K562 (cell line): ENCODE data around the gene ABCF3.

Experiments used
- CBX5 ChIP-seq: IDR thresholded peaks from 2 replicates; pipeline ENCODE4 v1.6.1; 2014; ENCODE audit warnings: low read depth, borderline replicate concordance
- MXI1 ChIP-seq: IDR thresholded peaks from 2 replicates; pipeline ENCODE4 v1.6.1; 2011; ENCODE audit warnings: low read depth, mild to moderate bottlenecking, improper control_type of control experiment, low read length
- NBN ChIP-seq: fragments of 450-650 bp; IDR thresholded peaks from 2 replicates; pipeline ENCODE4 v1.6.1; 2016; ENCODE audit warnings: low read depth, mild to moderate bottlenecking
- NFE2L1 ChIP-seq: fragments of 450-650 bp; IDR thresholded peaks from 2 replicates; pipeline ENCODE4 v1.6.1; 2016; ENCODE audit warnings: missing genetic modification characterization, low read depth, mild to moderate bottlenecking, missing compliant biosample characterization, moderate library complexity, borderline replicate concordance
- POLR2AphosphoS5 ChIP-seq: IDR thresholded peaks from 2 replicates; pipeline ENCODE4 v1.6.1; 2011; ENCODE audit warnings: mild to moderate bottlenecking, low read depth, low read length, moderate library complexity; ENCODE audit not compliant: control insufficient read depth, insufficient read depth
- SAP30 ChIP-seq: fragments of 200-600 bp; sonication (generic); IDR thresholded peaks from 2 replicates; pipeline ENCODE4 v1.6.1; 2012; ENCODE audit warnings: borderline replicate concordance, low read depth, mild to moderate bottlenecking, moderate library complexity, low read length, control low read depth, inconsistent platforms; ENCODE audit not compliant: insufficient read depth, poor library complexity, severe bottlenecking
- SRF ChIP-seq, 2 experiments: fragments of 250-450, 450-650 bp in 1 of 2; sonication (Bioruptor Pico) in 1 of 2; sonication (generic) in 1 of 2; formaldehyde crosslinking; IDR thresholded peaks; 2 replicates each; pipeline versions ENCODE4 v1.5.0 to v1.5.1; 2020 to 2022; ENCODE audit warnings: mild to moderate bottlenecking in 1 of 2, missing genetic modification reagents in 1 of 2
- TF ChIP-seq, protein P1 (sequence below): sonication (generic); formaldehyde crosslinking; IDR thresholded peaks from 2 replicates; pipeline ENCODE4 v1.8.0; 2022; ENCODE audit warnings: missing genetic modification reagents, mild to moderate bottlenecking, moderate library complexity, borderline replicate concordance
- TF ChIP-seq, protein P2 (sequence below), 3 experiments: IDR thresholded peaks in 2 of 3; conservative IDR thresholded peaks in 1 of 3; 2 replicates each; pipeline ENCODE4 v1.5.1; 2011 to 2012; ENCODE audit warnings: low read length in 3 of 3, mild to moderate bottlenecking in 3 of 3, control low read depth in 2 of 3, improper control_type of control experiment in 1 of 3, inconsistent platforms in 1 of 3, low read depth in 1 of 3, mixed read lengths in 1 of 3, moderate library complexity in 1 of 3; ENCODE audit not compliant: insufficient read depth in 2 of 3
- TF ChIP-seq, protein P3 (sequence below): fragments of 250-450 bp; sonication (Bioruptor Pico); IDR thresholded peaks from 2 replicates; pipeline ENCODE4 v1.4.0; 2020; ENCODE audit warnings: mild to moderate bottlenecking, moderate library complexity

DNA sequence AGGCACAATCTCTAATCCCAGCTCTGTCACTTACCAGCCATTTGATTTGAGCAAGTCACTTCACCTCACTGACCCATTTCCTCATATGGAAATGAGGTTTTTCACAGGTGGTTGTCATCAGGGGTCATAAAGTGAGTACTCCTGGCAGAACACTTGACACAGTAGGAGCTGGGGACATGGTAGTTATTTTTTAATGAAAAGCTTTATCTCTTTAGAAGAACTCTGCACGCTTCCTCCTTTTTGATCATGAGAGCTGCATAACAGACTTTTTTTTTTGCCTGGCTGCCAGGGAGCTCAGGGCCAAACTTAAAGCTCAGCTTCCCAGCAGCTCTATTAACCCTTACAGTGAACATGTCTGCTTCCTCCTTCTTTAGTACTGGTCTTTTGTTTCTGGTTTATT is 51.8 kb downstream of the ABCF3 start:
- TF ChIP-seq, protein P1, sequence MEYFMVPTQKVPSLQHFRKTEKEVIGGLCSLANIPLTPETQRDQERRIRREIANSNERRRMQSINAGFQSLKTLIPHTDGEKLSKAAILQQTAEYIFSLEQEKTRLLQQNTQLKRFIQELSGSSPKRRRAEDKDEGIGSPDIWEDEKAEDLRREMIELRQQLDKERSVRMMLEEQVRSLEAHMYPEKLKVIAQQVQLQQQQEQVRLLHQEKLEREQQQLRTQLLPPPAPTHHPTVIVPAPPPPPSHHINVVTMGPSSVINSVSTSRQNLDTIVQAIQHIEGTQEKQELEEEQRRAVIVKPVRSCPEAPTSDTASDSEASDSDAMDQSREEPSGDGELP (CRISPR knock-in tag), result no peak
- no peak for TF ChIP-seq SRF (CRISPR knock-in tag; IDR thresholded peaks at IDR 0.05)
- TF ChIP-seq MXI1, result no peak
- TF ChIP-seq, protein P2, sequence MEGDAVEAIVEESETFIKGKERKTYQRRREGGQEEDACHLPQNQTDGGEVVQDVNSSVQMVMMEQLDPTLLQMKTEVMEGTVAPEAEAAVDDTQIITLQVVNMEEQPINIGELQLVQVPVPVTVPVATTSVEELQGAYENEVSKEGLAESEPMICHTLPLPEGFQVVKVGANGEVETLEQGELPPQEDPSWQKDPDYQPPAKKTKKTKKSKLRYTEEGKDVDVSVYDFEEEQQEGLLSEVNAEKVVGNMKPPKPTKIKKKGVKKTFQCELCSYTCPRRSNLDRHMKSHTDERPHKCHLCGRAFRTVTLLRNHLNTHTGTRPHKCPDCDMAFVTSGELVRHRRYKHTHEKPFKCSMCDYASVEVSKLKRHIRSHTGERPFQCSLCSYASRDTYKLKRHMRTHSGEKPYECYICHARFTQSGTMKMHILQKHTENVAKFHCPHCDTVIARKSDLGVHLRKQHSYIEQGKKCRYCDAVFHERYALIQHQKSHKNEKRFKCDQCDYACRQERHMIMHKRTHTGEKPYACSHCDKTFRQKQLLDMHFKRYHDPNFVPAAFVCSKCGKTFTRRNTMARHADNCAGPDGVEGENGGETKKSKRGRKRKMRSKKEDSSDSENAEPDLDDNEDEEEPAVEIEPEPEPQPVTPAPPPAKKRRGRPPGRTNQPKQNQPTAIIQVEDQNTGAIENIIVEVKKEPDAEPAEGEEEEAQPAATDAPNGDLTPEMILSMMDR (IDR thresholded peaks at IDR 0.05 in 2 of 3, conservative IDR thresholded peaks at IDR 0.05 in 1 of 3; ENCODE audit: insufficient read depth in 2 of 3, low read depth in 1 of 3, low read length in 3 of 3), result no peak
- TF ChIP-seq, protein P3, sequence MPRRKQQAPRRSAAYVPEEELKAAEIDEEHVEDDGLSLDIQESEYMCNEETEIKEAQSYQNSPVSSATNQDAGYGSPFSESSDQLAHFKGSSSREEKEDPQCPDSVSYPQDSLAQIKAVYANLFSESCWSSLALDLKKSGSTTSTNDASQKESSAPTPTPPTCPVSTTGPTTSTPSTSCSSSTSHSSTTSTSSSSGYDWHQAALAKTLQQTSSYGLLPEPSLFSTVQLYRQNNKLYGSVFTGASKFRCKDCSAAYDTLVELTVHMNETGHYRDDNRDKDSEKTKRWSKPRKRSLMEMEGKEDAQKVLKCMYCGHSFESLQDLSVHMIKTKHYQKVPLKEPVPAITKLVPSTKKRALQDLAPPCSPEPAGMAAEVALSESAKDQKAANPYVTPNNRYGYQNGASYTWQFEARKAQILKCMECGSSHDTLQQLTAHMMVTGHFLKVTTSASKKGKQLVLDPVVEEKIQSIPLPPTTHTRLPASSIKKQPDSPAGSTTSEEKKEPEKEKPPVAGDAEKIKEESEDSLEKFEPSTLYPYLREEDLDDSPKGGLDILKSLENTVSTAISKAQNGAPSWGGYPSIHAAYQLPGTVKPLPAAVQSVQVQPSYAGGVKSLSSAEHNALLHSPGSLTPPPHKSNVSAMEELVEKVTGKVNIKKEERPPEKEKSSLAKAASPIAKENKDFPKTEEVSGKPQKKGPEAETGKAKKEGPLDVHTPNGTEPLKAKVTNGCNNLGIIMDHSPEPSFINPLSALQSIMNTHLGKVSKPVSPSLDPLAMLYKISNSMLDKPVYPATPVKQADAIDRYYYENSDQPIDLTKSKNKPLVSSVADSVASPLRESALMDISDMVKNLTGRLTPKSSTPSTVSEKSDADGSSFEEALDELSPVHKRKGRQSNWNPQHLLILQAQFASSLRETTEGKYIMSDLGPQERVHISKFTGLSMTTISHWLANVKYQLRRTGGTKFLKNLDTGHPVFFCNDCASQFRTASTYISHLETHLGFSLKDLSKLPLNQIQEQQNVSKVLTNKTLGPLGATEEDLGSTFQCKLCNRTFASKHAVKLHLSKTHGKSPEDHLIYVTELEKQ (CRISPR knock-in tag), result no peak
- no peak for TF ChIP-seq NFE2L1 (tag)
- no peak for TF ChIP-seq CBX5
- TF ChIP-seq POLR2AphosphoS5, result no peak
- no peak for TF ChIP-seq NBN
- TF ChIP-seq SAP30, result no peak
